ENCODE results near the gene TSSK3. TPM values are rescaled to one million over a fixed set of nuclear protein-coding genes. Genes with fewer than 3 reads are reported as not detected.
A peak's percentile ranks its signal among the peaks of the same experiment; 100 is the strongest.

Gene TSSK3
- total RNA-seq, 1 experiment from 2014 or later = 1.6 TPM

DNA sequence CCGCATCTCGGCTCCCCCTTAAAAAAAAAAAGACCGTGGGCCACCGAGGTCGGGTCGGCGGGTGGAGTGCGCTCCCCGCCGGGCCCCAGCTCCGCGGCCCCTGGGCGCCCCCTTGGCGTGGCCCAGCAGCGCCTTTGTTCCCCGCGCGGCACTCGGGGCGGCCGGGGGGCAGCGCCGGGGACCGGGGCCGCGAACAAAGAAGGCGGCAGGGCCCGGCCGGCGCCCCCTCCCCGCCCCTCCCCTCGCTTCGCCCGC is 26.9 kb upstream of the TSSK3 start:
- Histone ChIP-seq H2BK5ac (ENCODE audit: insufficient read length, low read length) (no peak overlapping the region), H3K4me1 (ENCODE audit: insufficient read depth, low read length) (peaks cover 3% of the 10 kb centered on the region; the same call in 1 of the 2 replicates), H3T11ph (ENCODE audit: low read length) (no peak overlapping the region), H3K4ac (ENCODE audit: low read depth, low read length) (no peak overlapping the region), H3K56ac (ENCODE audit: insufficient read length, low read depth, low read length) (no peak overlapping the region), H3K4me2 (ENCODE audit: insufficient read depth, insufficient read length, low read length) (no peak overlapping the region), H3K14ac (ENCODE audit: insufficient read depth, low read length) (peak overlapping the region; percentile 63; the same call in 1 of the 2 replicates), H3K23me2 (ENCODE audit: insufficient read length, low read depth, low read length, poor library complexity, severe bottlenecking) (peaks cover 11% of the 10 kb centered on the region), H3K9ac (ENCODE audit: extremely low read depth, insufficient read length, low read length) (peak overlapping the region; percentile 72), H3K23ac (ENCODE audit: insufficient read length, low read depth, low read length) (no peak overlapping the region), H2AK5ac (ENCODE audit: insufficient read length, low read length) (no peak overlapping the region), H3K79me1 (ENCODE audit: insufficient read depth, low read depth, low read length, poor library complexity, severe bottlenecking) (no peaks in the 10 kb centered on the region), H2BK120ac (ENCODE audit: low read depth, low read length, poor library complexity, severe bottlenecking) (no peak overlapping the region), H4K8ac (replicated peaks; ENCODE audit: insufficient read length, low read depth, low read length) (no peak overlapping the region), H3K27me3 (ENCODE audit: insufficient read depth, low read length) (peaks cover 2% of the 10 kb centered on the region; the same call in 1 of the 2 replicates), H4K20me1 (ENCODE audit: control insufficient read depth, insufficient read depth, insufficient read length) (no peaks in the 10 kb centered on the region), H3K27ac (ENCODE audit: insufficient read length, low read depth, low read length) (no peak overlapping the region), H4K91ac (ENCODE audit: insufficient read length, low read depth, low read length) (no peak overlapping the region), H3K9me3 (ENCODE audit: control insufficient read depth, low read depth, low read length) (no peaks in the 10 kb centered on the region), H3K18ac (ENCODE audit: insufficient read length, low read depth, low read length) (peak overlapping the region; percentile 64), H2BK12ac (ENCODE audit: insufficient read length, low read depth, low read length) (no peak overlapping the region), H4K5ac (ENCODE audit: insufficient read length, low read depth, low read length) (no peak overlapping the region), H2BK15ac (ENCODE audit: low read depth, low read length) (no peak overlapping the region), H3K79me2 (ENCODE audit: insufficient read depth, low read length) (peaks cover 6% of the 10 kb centered on the region; the same call in 1 of the 2 replicates), H2AFZ (ENCODE audit: low read length) (no peak overlapping the region), H2BK20ac (ENCODE audit: low read depth, low read length, poor library complexity, severe bottlenecking) (no peak overlapping the region)
- peak overlapping the region; percentile 93 to 97; a peak in 4 of 5 replicates for H3K4me3 Mint-ChIP-seq
- H3K36me3 Mint-ChIP-seq (ENCODE audit: insufficient read depth in 1 of 3, low read depth in 3 of 3) = peaks cover 27 to 47% (median 44%) of the 10 kb centered on the region in 3 experiments
- peaks cover 36% of the 10 kb centered on the region for H3K27me3 Mint-ChIP-seq (ENCODE audit: low read depth)
- TF ChIP-seq, protein P1, sequence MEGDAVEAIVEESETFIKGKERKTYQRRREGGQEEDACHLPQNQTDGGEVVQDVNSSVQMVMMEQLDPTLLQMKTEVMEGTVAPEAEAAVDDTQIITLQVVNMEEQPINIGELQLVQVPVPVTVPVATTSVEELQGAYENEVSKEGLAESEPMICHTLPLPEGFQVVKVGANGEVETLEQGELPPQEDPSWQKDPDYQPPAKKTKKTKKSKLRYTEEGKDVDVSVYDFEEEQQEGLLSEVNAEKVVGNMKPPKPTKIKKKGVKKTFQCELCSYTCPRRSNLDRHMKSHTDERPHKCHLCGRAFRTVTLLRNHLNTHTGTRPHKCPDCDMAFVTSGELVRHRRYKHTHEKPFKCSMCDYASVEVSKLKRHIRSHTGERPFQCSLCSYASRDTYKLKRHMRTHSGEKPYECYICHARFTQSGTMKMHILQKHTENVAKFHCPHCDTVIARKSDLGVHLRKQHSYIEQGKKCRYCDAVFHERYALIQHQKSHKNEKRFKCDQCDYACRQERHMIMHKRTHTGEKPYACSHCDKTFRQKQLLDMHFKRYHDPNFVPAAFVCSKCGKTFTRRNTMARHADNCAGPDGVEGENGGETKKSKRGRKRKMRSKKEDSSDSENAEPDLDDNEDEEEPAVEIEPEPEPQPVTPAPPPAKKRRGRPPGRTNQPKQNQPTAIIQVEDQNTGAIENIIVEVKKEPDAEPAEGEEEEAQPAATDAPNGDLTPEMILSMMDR (conservative IDR thresholded peaks at IDR 0.05) = no peak
- no peak for DNase-seq
- no CpG with 5 or more reads among the region's 34 CpGs for WGBS (ENCODE audit: extremely low coverage, insufficient read length, low lambda C conversion rate)
- H3K27ac Mint-ChIP-seq = no peak overlapping the region
- H3K9me3 Mint-ChIP-seq = no peaks in the 10 kb centered on the region; a peak in 1 of 5 replicates
- peaks cover 43 to 55% of the 10 kb centered on the region in 2 experiments for H3K4me1 Mint-ChIP-seq

Measured in H9 (cell line).